HG03025 (cell line): ENCODE data around the gene APLF.
"Not testable (repeated sequence)": the region's sequence is repeated elsewhere in the genome, so short reads cannot be mapped to it uniquely, and the experiment has no call there.

Experiments
- ATAC-seq: cut with Tn5 transposase; IDR thresholded peaks from one replicate; pipeline ENCODE4 v1.9.1; 2021; ENCODE audit warnings: mild to moderate bottlenecking, moderate library complexity; ENCODE audit not compliant: unreplicated experiment, low FRiP score

APLF gene

DNA sequence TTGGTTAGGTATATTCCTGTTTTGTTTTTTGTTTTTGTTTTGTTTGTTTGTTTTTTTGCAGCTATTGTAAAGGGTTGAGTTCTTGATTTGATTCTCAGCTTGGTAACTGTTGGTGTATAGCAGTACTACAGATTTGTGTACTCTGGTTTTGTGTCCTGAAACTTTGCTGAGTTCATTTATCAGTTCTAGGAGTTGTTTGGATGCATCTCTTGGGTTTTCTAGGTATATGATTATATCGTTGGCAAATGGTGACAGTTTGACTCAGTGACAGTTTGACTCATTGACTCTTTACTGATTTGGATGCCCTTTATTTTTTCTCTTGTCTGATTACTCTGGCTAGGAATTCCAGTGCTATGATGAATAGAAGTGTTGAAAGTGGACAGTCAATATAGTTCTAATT, 53.7 kb downstream of the APLF start:
- ATAC-seq: no peak

DNA sequence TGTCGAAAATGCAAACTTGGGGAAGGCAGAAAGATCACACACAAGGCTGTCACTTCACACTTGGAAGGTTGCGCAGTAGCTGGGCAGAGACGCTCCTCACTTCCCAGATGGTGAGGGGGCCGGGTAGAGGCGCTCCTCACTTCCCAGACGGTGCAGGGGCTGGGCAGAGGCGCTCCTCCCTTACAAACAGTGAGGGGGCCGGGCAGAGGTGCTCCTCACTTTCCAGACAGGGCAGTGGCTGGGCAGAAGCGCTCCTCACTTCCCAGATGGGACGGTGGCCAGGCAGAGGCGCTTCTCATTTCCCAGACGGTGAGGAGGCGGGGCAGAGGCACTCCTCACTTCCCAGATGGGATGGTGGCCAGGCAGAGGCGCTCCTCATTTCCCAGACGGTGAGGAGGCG, 59.6 kb downstream of the APLF start:
- ATAC-seq: not testable (repeated sequence)

DNA sequence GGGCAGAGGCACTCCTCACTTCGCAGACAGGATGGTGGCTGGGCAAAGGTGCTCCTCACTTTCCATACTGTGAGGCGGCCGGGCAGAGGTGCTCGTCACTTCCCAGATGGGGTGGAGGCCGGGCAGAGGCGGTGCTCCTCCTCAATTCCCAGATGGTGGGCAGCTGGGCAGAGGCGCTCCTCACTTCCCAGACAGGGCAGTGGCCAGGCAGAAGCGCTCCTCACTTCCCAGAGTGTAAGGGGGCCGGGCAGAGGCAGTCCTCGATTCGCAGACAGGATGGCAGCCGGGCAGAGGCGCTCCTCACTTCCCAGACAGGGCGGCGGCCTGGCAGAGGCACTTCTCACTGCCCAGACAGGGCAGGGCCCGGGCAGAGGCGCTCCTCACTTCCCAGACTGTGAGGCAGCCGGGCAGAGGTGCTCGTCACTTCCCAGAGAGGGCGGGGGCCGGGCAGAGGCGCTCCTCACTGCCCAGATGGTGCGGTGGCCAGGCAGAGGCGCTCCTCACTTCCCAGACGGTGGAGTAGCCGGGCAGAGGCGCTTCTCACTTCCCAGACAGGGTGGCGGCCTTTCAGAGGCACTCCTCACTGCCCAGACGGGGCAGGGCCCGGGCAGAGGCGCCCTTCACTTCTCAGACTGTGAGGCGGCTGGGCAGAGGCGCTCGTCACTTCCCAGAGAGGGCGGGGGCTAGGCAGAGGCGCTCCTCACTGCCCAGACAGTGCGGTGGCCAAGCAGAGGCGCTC, 60.1 kb downstream of the APLF start:
- not testable (repeated sequence) for ATAC-seq

DNA sequence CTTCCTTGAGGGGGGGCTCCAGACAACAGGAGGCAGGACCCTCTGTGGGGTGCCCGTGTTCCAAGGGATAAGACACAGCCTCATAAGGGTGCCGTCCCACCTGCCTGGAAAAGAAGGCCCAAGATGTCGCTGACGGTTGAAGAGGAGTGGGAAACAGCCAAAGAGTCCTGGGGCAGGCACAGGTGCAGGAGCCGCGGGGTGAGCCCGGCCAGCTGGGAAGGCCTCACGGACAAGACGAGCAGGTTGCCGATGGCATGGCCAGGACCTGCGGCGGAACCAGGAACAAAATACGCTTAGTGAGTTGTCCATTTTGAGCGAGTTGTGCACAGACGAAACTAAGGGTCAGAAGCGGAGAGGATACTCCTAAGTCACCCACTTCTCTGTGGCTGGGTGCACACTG, 61.8 kb downstream of the APLF start:
- not testable (repeated sequence) for ATAC-seq

DNA sequence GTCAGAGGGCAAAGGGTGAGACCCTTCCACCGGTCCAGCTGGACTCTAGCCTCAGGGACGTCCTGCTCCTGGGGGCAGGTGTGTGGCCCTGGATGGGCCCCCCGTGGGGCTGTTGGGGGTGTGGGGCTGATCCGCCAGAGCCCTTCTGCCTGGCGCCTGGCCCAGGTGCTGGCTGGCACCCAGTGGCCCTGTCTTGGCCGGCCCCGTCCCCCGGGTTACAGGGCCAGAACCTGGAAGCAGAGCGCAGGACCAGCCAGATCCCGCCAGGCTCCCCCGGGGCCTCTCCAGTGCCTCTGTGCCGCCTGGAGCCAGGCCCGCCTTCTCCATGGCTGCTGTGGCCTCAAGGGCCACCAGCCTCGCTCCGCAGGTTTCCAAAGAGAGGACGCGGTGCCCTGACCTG, 62.3 kb downstream of the APLF start:
- ATAC-seq: not testable (repeated sequence)

DNA sequence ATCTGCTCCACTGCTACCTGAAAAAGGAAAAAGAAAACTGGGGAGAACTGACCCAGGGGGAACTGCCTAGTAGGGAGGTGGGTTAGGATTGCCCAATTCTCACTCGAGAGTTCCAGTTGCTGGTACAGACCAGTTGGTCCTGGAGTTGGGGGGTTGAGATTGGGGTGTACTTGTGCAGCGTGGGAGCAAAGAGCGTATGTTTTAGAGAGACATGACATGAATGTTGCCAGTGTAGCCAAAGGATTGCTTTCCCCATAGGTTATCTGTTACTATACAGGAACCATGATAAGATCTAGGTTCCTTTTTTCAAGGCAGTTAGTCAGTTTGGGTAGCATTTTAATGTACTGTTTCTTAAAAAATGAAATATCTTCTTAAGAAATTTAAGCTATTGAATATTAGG, 68.6 kb downstream of the APLF start:
- ATAC-seq: no peak

DNA sequence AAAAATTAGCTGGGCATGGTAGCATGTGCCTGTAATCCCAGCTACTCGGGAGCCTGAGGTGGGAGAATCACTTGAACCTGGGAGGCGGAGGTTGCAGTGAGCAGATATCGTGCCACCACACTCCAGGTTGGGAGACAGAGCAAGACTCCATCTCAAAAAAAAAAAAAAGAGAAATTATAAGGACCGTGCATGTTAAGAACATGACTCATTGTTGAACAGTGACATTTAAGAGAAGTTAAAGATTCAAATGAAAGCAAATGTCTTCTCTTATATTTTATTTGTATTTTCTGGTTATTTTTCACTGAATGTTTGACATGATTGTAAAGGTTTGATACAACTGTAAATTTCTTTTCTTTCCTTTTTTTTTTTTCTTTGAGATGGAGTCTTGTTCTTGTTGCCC, 69.6 kb downstream of the APLF start:
- no peak for ATAC-seq

DNA sequence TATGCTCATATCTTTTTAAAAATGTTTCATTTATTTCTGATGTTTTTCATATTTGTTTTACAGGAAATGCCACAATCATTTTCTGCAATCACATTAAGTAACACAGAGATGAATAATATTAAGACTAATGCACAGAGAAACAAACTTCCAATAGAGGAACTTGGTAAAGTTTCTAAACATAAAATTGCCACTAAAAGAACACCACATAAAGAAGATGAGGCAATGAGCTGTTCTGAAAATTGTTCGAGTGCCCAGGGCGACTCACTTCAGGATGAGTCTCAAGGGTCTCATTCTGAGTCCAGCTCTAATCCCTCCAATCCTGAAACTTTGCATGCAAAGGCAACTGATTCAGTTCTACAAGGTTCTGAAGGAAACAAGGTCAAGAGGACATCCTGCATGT, 70.4 kb downstream of the APLF start:
- no peak for ATAC-seq

DNA sequence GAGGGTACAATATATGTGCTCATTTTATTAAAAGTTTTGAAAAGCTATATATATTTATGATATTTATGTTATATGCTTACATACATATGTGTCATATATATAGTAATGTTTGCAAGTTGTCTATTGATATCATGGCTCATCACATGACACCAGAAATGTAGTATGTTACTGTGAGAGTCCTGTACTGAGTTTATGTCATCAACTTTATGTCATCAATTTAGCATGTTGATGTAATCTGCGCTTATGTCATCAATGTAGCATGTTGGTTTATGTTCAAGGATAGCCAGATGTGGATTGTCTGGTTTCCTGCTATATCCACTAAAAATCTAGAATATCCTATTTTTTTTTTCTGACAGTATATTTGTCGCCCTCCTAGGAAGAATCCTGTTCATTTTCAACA, 77.4 kb downstream of the APLF start:
- no peak for ATAC-seq

DNA sequence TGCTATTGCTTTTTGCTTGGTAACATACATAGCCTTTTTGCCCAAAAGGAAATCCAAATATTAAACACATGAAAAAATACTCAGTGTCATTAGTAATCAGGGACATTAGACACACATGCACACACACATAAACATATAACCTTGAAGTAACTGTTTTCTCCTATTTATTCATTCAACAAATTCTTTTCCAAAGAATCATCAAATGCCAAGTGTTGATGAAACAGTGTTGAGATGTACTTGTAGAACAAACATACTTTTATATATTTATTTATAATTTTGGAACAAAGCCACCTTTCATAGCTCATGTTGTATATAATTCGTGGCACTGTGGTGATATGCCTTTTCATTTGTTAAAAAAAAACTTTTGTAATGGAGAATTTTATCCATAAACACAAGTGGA, 81.0 kb downstream of the APLF start:
- ATAC-seq: no peak

DNA sequence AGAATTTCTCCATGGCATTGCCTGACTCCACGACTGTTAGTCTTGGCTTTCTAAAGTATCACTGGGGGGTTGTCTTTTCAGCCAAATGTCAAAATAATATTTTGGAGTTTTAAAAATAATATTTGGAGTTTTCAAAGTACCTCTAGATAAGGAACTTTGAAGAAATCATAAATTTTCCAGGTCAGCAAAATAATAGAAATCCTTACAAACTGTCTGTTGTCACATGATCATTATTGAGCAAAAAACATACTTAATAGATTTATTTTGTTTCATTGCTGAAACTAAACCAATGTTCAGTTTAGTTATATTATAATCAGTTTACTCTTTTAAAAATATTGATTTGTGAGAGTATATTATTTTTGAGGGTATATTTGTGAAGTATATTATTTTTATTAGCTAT, 85.7 kb downstream of the APLF start:
- ATAC-seq: no peak

DNA sequence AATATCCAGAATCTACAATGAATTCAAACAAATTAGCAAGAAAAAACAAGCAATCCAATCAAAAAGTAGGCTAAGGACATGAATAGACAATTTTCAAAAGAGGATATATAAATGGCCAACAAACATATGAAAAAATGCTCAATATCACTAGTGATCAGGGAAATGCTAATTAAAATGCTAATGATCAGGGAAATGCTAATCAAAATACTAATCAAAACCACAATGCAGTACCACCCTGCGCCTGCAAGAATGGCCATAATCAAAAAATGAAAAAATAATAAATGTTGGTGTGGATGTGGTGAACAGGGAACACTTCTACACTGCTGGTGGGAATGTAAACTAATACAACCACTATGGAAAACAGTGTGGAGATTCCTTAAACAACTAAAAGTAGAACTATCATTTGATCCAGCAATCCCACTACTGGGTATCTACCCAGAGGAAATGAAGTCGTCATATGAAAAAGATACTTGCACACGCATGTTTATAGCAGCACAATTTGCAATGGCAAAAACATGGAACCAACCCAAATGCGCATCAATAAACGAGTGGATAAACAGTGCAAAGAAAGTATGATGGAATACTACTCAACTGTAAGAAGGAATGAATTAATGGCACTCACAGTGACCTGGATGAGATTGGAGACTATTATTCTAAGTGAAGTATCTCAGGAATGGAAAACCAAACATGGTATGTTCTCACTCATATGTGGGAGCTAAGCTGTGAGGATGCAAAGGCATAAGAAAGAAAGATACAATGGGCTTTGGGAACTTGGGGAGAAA, 88.2 kb downstream of the APLF start:
- not testable (repeated sequence) for ATAC-seq

DNA sequence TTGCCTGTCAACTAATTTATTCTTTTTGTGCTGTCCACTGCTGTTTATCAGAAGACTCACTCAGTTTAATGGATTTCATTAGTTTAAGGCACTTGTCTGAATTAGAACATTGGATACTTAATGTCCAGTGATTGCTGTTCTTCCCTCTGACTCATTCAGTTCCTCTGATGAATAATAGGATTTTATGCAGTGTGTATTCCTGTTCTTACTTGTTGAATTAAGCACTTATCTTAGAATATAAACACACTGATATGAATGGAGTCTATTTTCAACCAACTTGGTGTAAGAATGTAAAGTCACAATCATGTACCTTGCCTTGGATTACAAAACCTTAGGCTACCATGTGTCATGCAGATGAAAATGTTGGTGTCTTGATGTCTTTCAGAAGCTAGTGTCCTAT, 89.0 kb downstream of the APLF start:
- ATAC-seq: no peak

DNA sequence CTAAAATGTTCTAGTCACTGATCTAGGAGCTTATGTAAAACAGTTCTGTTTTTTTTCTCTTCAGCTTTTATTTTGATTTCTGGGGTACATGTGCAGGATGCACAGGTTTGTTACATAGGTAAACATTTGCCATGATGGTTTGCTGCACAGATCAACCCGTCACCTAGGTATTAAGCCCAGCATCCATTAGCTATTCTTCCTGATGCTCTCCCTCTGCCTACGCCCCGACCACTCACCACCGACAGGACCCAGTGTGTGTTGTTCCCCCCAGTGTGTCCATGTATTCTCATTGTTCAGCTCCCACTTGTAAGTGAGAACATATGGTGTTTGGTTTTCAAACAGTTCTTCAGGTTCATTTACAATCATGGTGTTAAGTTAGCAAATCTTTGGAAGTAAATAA, 91.2 kb downstream of the APLF start:
- no peak for ATAC-seq

DNA sequence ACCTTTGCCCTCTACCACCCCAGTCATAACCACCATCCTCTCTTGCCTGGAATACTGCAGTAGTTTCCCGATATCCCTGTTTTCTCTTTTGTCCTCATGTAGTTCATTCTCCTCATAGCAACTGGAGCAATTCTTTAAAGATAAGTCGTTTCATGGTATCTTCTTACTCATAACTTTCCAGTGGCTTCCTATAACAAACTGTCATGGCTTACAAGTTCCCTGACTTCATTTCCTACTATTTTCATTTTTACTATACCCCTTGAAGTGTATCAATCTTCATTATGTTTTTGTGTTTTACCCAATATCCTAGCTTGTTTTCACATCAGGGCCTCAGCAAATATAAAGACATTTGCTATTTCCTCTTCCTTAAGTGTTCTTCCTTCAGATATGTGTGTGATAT, 92.3 kb downstream of the APLF start:
- no peak for ATAC-seq

DNA sequence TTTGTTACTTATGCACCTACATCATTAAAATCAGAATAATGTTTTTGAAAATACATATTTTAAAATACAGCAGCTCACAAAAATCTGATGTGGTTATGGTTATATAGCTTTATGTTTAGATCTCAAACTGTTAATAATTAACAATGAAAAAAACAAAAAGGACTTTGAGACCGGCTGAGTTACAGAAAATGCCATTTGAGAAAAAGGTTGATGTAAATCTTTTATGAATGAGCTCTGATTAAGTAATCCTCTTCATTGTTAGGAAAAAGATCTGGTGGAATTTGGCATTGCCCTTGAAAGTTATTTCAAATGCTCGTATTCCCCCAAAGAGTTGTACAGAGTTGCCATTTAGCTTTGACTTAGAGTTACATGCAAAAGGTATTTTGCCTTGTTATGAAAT, 93.2 kb downstream of the APLF start:
- no peak for ATAC-seq

DNA sequence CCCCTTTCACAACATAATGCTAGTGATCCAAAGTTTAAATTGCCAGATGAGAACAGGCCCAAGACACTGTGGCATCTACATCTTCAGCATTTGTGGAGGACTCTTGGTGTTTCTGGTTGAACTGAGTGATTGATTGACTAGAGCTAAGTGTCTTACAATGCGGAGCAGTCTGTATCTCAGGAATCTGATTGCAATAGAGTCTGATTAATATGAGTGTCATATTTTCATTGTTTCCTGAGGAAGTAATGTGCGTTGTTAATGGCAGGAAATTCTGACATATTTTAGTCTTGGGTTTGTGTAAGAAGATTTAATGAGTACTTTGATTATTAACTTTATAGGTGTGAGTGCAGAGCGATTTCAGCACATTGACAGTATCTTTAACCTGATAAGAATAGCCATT, 94.0 kb downstream of the APLF start:
- no peak for ATAC-seq

DNA sequence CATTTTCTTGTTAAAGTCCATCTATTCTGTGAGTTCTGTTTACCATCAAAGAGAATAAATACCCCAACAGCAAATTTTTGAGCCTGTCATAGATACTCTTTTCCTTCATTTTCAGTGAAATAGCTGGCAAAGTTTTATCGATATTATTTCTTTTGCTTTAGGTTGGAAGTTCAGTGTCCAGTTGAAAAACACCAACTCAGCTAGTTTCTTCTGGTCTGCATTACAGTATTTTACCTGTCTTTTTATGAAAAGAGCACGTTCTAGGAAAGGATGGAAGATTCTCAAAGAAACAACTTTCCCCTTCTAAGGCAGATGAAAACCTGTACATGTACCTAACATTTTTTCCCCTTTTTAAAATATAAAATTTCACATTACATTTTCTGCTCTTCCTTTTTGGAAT, 95.5 kb downstream of the APLF start:
- no peak for ATAC-seq

DNA sequence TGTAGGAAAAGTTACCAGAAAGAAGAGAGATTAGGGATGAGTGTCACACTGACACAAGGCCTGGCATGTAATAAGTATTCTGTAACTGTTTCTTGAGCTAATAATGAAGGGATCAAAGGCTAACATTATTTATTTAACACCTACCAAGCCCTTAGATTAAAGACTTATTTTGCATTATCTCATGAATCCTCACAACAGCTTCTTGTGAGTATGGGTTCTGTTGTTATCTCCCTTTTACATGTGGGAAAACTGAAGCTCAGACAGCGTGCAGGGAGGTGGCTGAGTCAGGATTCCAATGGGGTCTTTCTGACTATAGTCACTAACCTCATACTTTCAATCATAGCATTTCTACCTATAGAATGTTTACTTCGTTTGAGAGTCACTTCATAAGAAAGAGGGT, 97.0 kb downstream of the APLF start:
- ATAC-seq: no peak

DNA sequence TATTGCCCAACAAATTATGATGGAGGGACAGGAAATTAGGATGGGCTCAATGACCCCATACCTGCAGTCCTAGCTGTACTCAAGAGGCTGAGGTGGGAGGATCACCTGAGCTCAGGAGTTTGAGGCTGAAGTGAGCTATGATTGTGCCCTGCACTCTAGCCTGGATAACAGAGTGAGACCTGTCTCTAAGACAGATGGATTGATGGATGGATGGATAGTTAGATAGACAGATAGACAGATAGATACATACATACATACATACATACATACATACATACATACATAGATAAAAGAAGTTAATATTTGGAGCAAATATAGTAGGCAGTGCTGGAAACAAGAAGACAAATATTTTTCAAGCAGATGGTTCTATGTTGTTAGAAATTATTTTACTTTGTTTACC, 97.9 kb downstream of the APLF start:
- ATAC-seq: no peak

DNA sequence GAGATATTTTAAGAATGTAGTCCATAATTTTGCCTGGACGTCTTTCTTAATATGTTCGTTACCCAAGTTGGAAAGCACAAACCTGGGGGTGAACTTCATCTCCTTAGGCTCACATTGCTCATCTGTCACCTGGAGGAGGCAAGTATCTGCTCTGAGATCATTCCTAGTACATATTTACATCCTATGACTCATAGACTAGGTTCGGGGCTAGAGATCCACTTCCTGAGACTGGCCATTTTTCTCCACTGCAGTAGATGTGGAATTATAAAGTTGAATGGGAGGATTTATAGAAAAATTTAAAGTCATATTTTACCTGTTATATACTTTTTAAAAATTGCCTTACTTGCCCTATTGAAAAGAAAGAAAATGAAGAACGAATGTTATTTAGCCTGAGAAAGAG, 98.5 kb downstream of the APLF start:
- no peak for ATAC-seq

DNA sequence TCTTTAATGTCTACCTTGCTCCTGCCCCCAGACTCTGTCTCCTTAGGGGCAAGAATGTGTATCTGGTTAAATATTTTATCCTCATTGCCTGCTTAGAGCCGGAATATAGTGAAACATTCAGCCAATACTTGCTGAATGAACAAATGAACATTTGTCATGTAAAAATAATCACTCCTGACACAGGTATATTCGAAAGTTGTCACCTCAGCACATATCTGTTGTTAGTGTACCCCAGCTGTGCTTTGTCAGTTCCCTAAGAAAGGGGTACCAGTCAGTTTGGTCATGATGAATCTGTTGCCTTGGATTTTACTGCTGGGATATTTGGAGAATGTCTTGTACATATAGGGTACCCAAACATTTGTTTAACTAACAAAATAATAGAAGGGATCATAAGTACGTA, 99.0 kb downstream of the APLF start:
- no peak for ATAC-seq
